Pancreas (tissue), 10 donors: Measurements from ENCODE around the gene NPHP3. TPM values are rescaled to one million over a fixed set of nuclear protein-coding genes. Genes with fewer than 3 reads are reported as not detected.
"Not testable (repeated sequence)": the region's sequence is repeated elsewhere in the genome, so short reads cannot be mapped to it uniquely, and the experiment has no call there.

Experiments
- ATAC-seq, 4 donors: fragments of 200-7000 bp; cut with Tn5 transposase; one replicate each; pipeline versions ENCODE4 v1.8.0 to v1.9.1; 2020; ENCODE audit warnings: mild to moderate bottlenecking in 4 of 4, moderate library complexity in 4 of 4
- DNase-seq, 6 donors: peaks; one replicate each; pipeline ENCODE4 v3.0.0-alpha.2; 2020
- FAIRE-seq: peaks from 2 replicates; lab custom pipeline; 2012; peaks lifted over from hg19 to GRCh38; lab: Jason Lieb, UNC
- H3K27ac ChIP-seq, 4 donors: fragments of 200-600 bp; sonication (generic); 1 replicate in 3 of 4; 2 replicates in 1 of 4; pipeline versions ENCODE4 v1.5.0 to v1.8.0; 2020
- H3K27me3 ChIP-seq, 4 donors: fragments of 200-600 bp; one replicate each; pipeline ENCODE4 v1.8.0; 2021
- H3K36me3 ChIP-seq, 3 donors: fragments of 200-600 bp; sonication (generic) in 1 of 3; one replicate each; pipeline versions ENCODE4 v1.5.0 to v1.8.0; 2020 to 2021
- H3K4me1 ChIP-seq, 3 donors: fragments of 200-600 bp; one replicate each; pipeline ENCODE4 v1.8.0; 2021
- H3K4me3 ChIP-seq, 4 donors: fragments of 200-600 bp; sonication (generic) in 2 of 4; one replicate each; pipeline versions ENCODE4 v1.5.0 to v1.8.0; 2020 to 2021
- H3K9me3 ChIP-seq, 4 donors: fragments of 200-600 bp; one replicate each; pipeline ENCODE4 v1.8.0; 2021
- WGBS, 2 donors: extraction: QIAGEN DNeasy Blood & Tissue Kit; methylation state at CpG; one replicate each; pipeline ENCODE4 v1.1.7; 2013; 5-methylcytosine and 5-hydroxymethylcytosine counted together
- intact Hi-C, 3 donors: fragments of 100-400 bp; cut with DNase I; formaldehyde crosslinking; loops; one replicate each; pipeline versions ENCODE4 v1.11.1 to v1.14.2; 2022
- polyA plus RNA-seq, 2 donors: library from polyadenylated mRNA; stranded (reverse); fragments of 200-250 nt; gene quantifications; one replicate each; pipeline ENCODE4 v1.2.3, GENCODE V29; 2013
- total RNA-seq, 6 donors: library from RNA; stranded (reverse); fragmentation: NEBNext Ultra II Directional in 4 of 6; extraction: Animal tissue kit (Norgen Biotek cat#: 25700) in 4 of 6; gene quantifications; one replicate each; pipeline versions ENCODE4 v1.2.1 to v1.2.4, GENCODE V29; 2021 to 2023
- TF ChIP-seq, protein P1 (sequence below), 4 donors: fragments of 200-600 bp; sonication (generic) in 3 of 4; IDR thresholded peaks; one replicate each; pipeline versions ENCODE4 v1.5.0 to v1.8.0; 2021; ENCODE audit warnings: antibody characterized with exemption in 4 of 4
- donor health status: healthy with polysubstance abuse.
- donor health status: DM: no; HTN: no; CAD: no; lungs with moderate emphysema.
- donor health status: DM: no; HTN: no; CAD: no.
- donor health status: control.
- donor health status: control.
- donor health status: Bipolar disorder and iron deficiency.
- donor health status: DM: yes; HTN: yes; CAD: no.
- donor health status: DM: no; HTN: no; CAD: no.
- donor health status: DM: no; HTN: no; CAD: no.
- donor health status: DM: yes; HTN: yes; CAD: no.

The NPHP3 gene
- total and polyA plus RNA-seq, 8 donors, result 6.1 to 23.0 (median 10.6) TPM

DNA sequence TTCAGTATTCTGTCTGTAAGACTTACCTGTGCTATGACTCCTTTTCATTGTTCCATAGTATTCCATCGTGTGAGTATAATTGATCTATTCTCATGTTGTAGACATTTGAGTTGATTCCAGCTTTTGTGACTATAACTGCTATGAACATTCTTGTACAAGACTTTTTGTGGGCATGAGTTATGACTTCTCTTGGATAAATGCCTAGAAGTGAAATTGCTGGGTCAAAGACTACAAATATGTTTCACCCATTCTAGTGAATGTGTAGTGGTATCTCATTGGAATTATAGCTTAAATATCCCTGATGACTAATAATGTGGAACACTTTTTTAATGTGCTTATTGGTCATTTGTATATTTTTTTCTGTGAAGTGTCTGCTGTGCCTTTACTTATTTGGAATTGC, 27.6 kb upstream of the NPHP3 start:
- Histone ChIP-seq H3K9me3 (no peaks in the 10 kb centered on the region), H3K27ac (no peak overlapping the region), H3K4me1 (no peaks in the 10 kb centered on the region), H3K27me3 (peaks cover 0 to 3% (median 0%) of the 10 kb centered on the region in 4 donors), H3K4me3 (no peak overlapping the region), H3K36me3 (no peaks in the 10 kb centered on the region)
- FAIRE-seq (no peak), DNase-seq (no peak), ATAC-seq (no peak)
- TF ChIP-seq, protein P1, sequence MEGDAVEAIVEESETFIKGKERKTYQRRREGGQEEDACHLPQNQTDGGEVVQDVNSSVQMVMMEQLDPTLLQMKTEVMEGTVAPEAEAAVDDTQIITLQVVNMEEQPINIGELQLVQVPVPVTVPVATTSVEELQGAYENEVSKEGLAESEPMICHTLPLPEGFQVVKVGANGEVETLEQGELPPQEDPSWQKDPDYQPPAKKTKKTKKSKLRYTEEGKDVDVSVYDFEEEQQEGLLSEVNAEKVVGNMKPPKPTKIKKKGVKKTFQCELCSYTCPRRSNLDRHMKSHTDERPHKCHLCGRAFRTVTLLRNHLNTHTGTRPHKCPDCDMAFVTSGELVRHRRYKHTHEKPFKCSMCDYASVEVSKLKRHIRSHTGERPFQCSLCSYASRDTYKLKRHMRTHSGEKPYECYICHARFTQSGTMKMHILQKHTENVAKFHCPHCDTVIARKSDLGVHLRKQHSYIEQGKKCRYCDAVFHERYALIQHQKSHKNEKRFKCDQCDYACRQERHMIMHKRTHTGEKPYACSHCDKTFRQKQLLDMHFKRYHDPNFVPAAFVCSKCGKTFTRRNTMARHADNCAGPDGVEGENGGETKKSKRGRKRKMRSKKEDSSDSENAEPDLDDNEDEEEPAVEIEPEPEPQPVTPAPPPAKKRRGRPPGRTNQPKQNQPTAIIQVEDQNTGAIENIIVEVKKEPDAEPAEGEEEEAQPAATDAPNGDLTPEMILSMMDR (IDR thresholded peaks at IDR 0.05), result no peak
- 87 to 92% methylated on average over 1 of the region's 1 CpG for WGBS, 2 donors
- intact Hi-C loops, result no loop called here

DNA sequence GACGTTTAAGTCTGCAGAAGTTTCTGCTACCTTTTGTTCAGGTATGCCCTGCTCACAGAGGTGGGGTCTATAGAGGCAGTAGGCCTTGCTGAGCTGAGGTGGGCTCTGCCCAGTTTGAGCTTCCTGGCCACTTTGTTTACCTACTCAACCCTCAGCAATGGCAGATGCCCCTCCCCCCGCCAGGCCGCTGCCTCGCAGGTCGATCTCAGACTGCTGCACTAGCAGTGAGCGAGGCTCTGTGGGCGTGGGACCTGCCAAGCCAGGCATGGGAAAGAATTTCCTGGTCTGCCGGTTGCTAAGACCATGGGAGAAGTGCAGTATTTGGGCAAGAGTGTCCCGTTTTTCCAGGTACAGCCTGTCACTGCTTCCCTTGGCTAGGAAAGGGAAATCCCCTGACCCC, 24.5 kb upstream of the NPHP3 start:
- H3K9me3 ChIP-seq, intact Hi-C loops, H3K4me3 ChIP-seq, FAIRE-seq, H3K36me3 ChIP-seq, H3K27ac ChIP-seq, H3K27me3 ChIP-seq, ATAC-seq, H3K4me1 ChIP-seq: not testable (repeated sequence)
- DNase-seq, result peak in 1 of 6 donors; percentile 44
- WGBS, 2 donors, result 60 to 65% methylated on average over 9 of the region's 9 CpGs

DNA sequence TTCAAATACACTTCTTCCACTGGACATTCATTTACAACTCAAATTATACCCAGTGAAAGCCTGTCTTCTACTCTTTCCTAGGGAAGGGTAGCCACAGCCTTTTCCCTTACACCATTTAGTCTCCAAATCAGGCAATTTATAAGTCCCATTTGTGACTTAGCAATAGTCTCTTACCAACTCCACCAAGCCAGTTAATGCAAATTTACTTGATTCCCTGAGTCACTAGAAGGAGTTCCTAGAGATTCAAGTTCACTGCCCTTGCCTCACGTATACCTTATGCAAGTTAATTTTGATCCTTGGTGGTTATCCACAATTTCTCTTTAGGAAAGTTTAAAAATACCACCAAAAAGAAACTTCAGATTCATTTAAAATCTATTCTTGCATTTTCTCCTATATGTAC, 16.1 kb upstream of the NPHP3 start:
- no peak overlapping the region for H3K27ac ChIP-seq
- intact Hi-C loops, result loop anchor here in 1 of 3 donors (10.0 kb wide), 1 partner anchor 686 kb away; no protein-coding TSS in a partner anchor
- TF ChIP-seq, protein P1 (IDR thresholded peaks at IDR 0.05), result no peak
- H3K4me1 ChIP-seq, result no peaks in the 10 kb centered on the region
- no peaks in the 10 kb centered on the region for H3K36me3 ChIP-seq
- FAIRE-seq (no peak), DNase-seq (no peak), ATAC-seq (no peak)
- H3K27me3 ChIP-seq, result no peaks in the 10 kb centered on the region
- 92 to 98% methylated on average over 1 of the region's 1 CpG for WGBS, 2 donors
- H3K9me3 ChIP-seq, result no peaks in the 10 kb centered on the region
- H3K4me3 ChIP-seq, result no peak overlapping the region

DNA sequence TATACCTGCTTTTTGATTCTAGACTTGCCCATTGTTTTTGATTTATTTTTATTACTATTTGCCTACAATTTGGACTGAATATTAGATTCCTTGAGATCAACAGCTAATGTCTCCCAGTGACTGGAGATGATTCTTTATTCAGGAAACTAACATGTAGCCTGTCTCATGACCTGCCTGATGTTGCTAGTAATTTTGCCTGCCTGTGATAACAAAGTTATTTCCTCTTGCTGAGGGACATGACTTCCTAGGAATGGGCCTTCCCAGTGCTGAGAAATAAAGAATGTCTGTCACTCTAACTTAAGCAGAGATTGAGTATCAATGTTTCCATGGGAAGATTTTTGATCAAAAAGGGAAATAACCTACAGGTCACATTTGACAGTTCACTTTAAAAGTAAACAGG, 13.4 kb upstream of the NPHP3 start:
- Histone ChIP-seq H3K27ac (no peak overlapping the region), H3K36me3 (no peaks in the 10 kb centered on the region), H3K4me1 (no peaks in the 10 kb centered on the region), H3K9me3 (no peaks in the 10 kb centered on the region), H3K27me3 (no peaks in the 10 kb centered on the region), H3K4me3 (no peak overlapping the region)
- FAIRE-seq, result no peak
- ATAC-seq, result no peak
- TF ChIP-seq, protein P1 (IDR thresholded peaks at IDR 0.05), result no peak
- intact Hi-C loops, result loop anchor here in 1 of 3 donors (10.0 kb wide), 1 partner anchor 689 kb away; no protein-coding TSS in a partner anchor
- no peak for DNase-seq

DNA sequence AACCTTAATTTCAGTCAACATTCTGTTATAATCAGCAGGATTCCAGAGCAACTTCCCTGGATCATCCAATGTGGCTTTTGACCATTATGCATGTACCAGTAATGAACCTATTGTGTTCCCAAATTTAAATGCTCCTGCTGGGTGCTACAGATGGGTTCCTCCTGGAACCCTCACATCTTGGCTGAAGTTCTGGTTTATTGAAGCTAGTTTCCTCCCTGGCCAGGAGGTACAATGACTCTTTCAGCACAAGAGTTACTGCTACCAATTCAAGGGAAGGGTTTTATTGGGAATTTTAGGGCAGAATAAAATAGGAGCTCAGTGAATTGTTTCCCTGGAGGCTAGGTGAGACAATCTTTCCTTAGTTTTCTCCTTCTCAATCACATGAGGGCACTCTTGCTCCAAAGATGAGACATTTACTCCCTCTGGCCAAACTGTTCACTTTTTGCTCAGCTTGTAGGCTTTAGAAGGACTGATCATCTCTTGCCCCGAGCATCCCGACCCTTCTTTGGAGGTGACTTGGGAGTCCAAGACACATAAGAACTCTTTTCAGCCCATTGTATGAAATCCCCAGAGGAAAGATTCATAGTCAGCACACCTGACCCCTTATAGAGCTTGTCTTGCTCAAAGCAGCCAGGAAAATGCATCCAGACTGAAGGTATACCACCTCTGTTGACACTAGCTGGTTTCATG, 8.8 kb upstream of the NPHP3 start:
- H3K4me3 ChIP-seq, result no peak overlapping the region
- WGBS, 2 donors, result 2 to 5% methylated on average over 2 of the region's 2 CpGs
- intact Hi-C loops, result loop anchor here in 1 of 3 donors (10.0 kb wide), 1 partner anchor 694 kb away; no protein-coding TSS in a partner anchor
- FAIRE-seq, result no peak
- TF ChIP-seq, protein P1 (IDR thresholded peaks at IDR 0.05), result peak in 1 of 4 donors; percentile 6
- no peak for DNase-seq
- H3K36me3 ChIP-seq, result no peaks in the 10 kb centered on the region
- ATAC-seq, result peak; percentile 48 to 83 (median 78)
- H3K9me3 ChIP-seq, result no peaks in the 10 kb centered on the region
- H3K27me3 ChIP-seq, result no peaks in the 10 kb centered on the region
- no peak overlapping the region for H3K27ac ChIP-seq
- H3K4me1 ChIP-seq, result no peaks in the 10 kb centered on the region
